Embryonic facial prominence (tissue), 1 donor: ENCODE data around the gene CSTPP1.
"Not testable (repeated sequence)": the region's sequence is repeated elsewhere in the genome, so short reads cannot be mapped to it uniquely, and the experiment has no call there.

Experiments
- DNase-seq: peaks from one replicate; pipeline ENCODE4 v3.0.0-alpha.2; 2016; ENCODE audit errors: extremely low spot score

The CSTPP1 gene

DNA sequence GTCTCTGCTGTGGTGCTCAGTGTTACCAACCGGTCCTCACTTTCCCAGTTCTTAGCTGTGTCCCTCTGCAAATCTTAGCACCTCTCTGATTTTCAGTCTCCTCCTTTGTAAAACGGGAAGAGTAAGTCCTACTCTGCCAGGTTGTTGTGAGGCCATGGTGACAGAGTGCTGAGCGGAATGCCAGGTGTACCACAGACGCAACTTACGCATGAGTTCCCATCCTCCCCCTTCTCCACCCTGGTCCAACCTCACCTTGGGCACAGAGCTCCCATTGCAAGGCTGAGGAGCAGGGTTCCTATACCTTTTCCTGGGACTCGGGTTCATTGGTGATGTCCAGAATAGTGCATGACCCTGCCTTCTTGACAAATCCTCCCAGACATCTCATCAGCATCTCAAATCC, 270.9 kb downstream of the CSTPP1 start:
- DNase-seq = no peak

DNA sequence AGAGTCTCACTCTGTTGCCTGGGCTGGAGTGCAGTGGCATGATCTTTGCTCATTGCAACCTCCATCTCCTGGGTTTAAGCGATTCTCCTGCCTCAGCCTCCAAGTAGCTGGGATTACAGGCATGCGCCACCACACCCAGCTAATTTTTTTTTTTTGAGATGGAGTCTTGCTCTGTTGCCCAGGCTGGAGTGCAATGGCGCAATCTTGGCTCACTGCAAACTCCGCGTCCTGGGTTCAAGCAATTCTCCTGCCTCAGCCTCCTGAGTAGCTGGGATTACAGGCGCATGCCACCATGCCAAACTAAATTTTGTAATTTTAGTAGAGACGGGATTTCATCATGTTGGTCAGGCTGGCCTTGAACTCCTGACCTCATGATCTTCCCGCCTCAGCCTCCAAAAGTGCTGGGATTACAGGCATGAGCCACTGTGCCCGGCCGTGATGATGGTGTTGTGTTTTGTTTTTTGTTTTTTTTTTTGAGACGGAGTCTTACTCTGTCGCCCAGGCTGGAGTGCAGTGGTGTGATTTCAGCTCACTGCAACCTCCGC, 271.5 kb downstream of the CSTPP1 start:
- not testable (repeated sequence) for DNase-seq

DNA sequence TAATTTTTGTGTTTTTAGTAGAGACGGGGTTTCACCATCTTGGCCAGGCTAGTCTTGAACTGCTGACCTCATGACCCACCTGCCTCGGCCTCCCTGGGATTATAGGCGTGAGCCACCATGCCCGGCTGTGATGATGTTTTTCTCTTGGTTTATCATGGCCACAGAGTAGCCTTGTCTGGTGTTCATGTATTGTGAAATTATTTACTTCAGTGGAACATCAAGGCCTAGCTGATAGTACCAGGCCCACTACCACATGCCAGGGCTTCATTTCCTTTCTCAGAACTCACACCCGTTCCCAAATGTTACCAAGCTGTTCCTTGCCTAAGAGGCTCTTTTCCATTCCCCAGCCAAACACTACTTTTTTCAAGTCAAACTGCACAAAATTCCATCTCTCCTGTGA, 272.1 kb downstream of the CSTPP1 start:
- DNase-seq = no peak
